ENCODE data around the gene GAS2L1.

GAS2L1 gene

DNA sequence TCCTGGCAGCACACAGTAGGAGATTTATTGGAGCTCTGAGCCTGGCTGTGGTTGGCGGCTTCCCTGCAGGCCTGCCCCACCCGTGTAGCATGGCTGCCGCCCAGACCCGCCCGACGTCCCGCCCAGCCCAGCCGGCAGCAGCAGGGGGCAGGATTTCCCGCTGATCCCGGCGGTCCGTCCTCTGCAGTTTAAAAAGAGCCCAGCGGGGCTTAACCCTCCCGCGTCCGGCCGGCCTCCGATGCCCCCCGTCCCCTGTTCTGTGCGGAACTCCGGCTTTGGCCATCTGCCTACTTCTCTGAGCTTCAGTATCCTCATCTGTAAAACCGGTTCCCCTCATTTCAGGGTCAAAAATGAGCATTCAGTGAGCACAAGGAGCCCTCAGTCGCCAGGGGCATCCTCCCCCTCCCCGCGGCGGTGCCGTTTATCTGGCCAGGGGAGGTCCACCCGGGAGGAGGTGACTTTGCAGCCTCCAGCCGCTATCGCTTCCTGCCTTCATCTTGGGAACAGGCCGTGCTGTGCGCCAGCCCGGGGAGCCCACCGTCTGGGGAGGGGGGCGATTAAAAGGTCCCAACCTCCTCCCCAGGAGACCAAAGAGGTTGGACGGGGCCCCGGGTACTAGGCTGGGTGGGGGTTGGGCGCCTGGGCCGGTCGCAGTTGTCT lies at the start of gene GAS2L1:
GAS2L1 (plus strand) TSS at position 476 of the 660 bp plus-strand sequence. CDS start 1,456 bp downstream, outside the sequence.
- DNase-seq: no peak

DNA sequence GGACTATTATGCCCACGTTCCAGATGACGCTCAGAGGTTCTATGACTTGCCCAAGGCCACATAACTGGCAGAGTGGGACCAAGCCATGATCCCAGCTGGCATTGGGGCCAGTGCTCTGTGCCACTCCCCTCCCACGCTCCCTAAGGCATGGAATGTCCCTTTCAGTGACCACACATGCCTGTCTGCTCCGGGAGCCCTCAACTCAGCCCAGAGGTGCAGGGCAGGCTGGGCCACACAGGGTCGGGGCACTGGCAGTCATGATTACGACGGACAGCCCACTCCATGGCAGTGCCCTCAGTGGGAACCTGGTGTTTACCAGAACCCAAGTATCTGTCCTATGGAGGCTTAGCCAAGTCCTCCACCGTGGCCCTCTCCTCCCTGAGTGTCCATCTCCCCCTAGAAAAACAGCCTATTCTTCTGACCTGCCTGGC lies 48.7 kb upstream of the GAS2L1 start:
- no peak for DNase-seq

DNA sequence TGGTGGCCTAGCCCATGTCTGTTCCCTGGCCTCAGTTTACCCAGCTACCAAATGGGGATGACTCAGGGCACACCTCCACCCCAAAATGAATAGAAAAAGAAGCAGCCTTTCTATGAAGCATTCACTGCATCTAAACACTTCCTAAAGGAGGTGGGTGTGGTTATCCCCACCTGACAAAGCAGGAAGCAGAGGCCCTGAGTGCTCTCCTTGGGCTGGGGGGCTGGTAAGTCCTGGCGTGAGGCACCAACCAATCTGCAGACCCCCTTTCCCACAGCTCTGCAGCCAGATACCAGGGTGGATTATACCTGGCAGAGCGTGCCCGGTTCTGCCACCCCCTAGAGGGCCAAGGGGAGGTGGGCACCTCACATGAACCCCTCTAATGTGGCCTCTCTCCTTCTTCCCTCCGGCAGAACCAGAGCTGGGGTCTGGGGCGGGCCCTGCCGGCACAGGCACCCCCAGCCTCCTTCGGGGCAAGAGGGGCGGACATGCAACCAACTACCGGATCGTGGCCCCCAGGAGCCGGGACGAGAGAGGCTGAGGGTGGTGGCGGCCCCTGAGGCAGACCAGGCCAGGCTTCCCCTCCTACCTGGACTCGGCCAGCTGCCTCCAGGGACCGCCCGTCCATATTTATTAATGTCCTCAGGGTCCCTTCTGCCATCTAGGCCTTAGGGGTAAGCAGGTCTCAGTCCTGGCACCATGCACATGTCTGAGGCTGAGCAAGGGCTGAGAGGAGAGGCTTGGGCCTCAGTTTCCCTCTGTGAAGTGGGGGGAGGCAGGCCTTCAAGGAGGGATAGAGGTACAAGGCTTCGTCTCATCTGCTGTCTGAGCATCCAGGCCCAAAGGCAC lies 47.8 kb upstream of the GAS2L1 start:
- no peak for DNase-seq

DNA sequence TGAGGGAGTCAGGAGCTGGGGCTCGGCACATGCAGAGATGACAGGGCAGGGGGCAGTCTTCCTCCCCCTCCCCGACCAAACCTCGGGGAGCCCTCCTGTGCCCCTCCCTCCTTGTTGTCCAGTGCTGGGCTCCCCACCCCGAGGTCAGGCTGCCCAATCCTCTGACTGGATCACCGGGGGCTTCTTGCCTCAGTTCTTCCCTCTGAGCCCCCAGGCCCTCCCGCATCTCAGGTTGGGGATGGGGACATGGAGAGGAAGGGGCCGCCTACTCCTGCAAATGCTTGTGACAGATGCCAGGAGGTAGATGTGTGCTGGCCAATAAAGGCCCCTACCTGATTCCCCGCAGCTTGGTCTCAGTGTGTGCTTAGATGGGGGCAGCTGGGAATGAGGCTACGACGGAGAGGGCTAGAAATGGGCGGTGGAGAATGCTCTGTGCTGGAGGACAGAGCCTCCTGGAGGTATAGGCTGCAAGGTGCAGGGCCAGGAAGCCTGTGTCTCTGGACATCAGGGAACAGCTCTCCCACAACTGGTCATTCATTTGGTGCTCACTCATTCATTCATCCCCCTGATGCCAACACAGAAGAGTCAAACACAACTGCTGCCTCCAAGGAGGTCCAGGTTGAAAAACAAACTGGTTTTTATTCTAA lies 47.1 kb upstream of the GAS2L1 start:
- no peak for DNase-seq

DNA sequence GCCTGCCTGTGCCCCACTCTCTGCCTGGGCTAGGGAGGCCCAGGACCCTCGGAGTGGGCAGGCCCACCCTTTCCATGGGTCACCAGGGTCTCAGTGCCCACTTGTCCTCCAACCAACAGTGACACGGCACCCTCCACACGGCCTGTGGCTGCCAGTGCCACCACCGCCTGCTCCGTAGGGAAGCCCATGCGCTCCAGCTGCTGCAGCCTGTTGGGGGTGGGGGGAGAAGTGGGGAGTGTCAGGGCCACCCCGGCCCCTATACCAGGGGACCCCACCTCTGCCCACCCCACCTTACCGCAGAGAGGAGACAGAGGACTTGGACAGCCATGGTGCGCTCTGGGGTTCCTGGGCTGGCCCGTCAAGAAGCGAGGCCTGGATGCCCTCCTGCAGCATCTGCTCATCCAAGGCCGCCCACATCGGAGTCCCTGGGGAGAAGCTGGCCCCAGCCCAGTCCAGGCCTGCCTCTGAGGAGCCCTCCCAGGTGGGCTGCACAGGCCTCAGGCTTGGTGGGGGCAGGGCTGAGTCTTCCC lies 46.4 kb upstream of the GAS2L1 start:
- no peak for DNase-seq

GRCh38 chr22:29260601-29261315 lies 45.7 kb upstream of the GAS2L1 start:
- no peak for DNase-seq

GRCh38 chr22:29263791-29264276 lies 42.6 kb upstream of the GAS2L1 start:
- DNase-seq: no peak

GRCh38 chr22:29265305-29265704 lies 41.1 kb upstream of the GAS2L1 start:
- DNase-seq: no peak

- DNase-seq: no peak
Observed at GRCh38 chr22:29265929-29266328, 40.5 kb upstream of the GAS2L1 start.

DNA sequence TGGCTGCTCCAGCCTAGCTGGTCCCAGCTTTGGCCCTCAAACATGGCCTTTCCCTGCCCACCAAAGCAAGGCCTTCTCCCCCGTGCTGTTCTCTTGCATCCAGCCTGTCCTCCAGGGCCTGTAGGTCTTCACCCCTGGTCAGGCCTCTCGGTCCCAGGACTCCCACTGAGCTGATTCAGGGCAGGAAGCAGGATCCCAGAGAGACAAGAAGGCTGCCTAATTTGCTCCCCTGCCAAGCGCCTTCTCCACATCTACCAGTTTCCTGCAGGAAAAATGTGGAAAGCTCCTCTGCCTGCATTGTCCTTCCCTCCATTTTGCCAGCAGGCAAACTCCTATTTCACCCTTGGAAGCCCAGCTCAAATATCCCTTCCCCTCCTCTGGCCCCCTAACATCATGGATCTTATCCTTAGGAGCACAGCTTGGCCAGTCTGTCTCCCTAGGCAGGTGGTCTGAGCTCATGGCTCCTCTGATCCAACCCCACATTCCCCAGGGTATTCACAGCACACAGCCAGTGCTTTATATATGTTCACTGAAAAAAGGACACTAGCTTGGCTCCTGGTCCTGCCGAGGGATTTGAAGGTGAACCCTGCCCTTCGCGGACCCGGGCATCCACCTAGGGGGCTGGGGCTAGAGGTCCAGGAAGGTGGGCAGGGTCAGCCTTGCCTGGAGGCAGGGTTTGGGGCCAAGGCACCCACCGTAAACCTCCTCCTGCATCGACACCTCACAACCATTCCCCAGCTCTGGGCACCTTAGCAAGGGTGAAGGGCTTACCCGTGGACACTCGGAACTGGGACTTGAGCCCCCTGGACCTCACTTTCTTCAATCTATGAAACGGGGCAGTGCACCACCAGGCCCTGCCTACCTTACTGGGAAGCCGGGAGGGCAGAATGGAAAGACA lies 39.6 kb upstream of the GAS2L1 start:
- DNase-seq: no peak

GRCh38 chr22:29267462-29267857 lies 39.0 kb upstream of the GAS2L1 start:
- no peak for DNase-seq

DNA sequence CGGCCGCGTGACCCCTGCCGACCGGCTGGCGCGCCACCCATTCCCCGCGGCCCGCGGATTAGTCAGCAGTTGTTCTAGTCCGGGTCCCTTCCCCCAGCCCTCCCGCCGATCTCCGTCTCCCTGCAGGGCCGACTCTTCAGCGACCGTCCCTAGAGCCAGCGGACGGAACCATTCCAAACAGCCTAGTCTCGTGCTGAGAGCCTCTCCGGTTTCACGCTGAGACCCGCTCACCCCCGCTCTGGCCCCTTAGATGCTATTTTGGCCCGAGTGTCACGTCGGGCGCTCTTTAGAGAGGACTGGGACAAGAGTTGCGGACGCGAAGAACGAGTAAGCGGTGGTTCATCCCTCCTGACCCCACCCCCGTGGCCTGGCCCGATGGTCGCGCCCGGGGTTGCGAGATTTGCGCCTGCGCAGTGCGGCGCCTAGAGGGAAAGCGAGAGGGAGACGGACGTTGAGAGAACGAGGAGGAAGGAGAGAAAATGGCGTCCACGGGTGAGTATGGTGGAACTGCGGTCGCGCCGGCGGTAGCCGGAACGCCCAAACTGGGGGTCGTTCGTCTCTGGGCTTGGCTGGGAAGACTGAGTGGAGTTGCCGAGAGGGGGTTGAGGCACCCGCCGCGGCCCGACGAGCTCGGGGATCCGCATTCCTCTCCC lies 38.5 kb upstream of the GAS2L1 start, which contains the start of the genes EWSR1 and RHBDD3:
EWSR1 (plus strand) TSS at position 411 of the 653 bp plus-strand sequence; CDS start at position 480, 69 bp downstream.
RHBDD3 (minus strand) TSS at position 124 of the 653 bp plus-strand sequence. CDS start 2,355 bp downstream, outside the sequence.
- peak; percentile 42 for DNase-seq

DNA sequence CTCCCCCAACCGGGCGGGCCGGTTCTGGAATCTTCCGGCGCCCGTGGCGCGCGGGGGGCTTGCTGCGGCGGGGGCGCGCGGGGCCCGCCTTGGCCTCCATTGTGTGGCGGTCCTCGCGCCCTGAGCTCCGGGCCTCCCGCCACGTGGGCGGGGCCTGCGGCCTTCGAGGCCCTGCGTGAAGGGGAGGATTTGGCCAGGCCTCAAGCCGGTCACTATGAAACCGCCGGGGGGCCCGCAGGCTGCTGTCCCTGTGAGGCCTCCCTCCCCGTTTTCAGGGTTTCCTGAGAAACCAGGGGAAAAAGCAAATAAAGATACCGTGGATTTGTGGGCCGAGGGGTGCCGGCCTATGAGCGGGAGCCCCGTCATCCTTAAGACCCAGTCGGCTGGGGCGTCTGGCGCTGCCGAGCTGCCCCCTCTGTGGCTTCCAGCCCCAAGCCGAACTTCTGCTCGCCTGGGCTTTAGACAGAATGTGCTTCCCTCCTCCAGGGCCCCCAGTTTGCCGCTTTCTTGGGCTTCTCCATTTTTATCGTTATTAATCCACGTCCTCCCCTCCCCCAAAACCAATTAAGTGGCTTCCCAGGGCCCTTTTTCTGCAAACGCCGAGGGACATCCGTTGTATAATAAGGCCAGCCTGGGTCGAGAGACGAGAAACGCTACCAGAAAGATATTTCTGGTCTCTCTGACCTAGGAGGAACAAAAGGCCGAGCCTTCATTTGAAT lies 37.8 kb upstream of the GAS2L1 start:
- DNase-seq: no peak

- DNase-seq: no peak
Observed at GRCh38 chr22:29269230-29269604, 37.2 kb upstream of the GAS2L1 start.

GRCh38 chr22:29269731-29270474 lies 36.5 kb upstream of the GAS2L1 start:
- no peak for DNase-seq

DNA sequence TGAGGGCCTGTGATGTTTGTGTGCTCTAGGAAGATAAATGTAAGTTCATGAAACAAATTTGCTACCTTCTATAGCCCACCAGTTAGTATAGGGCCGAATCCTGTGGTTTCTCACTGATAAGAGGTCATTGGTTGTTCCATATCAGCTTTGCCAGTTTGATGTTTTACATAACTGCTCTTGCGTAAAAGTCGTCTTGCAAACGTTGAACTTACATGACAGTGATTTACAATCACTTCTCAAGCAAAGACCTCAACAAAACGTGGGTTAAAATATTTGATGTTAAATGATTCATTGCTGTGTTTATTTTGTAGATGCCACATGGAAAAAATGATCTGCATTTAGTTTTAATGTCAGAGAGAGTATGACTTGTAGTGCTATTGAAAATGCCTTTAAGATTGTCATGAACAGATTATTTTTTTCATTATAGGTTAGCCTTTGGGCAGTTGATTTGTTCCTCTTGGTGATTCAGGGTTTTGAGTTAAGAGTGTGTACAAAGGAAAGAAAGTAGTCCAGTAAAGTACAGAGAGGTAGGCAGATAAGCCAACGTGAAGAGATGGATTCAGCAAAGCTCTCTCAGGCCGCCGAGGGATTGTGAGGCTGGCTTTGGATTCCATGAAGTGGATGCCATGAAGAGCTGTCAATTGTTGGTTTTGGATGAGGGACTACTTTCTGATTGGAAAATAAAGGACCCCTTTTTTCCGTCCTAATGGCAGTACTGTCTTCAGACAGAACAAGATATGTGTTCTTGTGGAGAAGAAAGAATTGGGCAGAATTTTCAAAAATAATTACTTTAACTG lies 35.8 kb upstream of the GAS2L1 start:
- no peak for DNase-seq

DNA sequence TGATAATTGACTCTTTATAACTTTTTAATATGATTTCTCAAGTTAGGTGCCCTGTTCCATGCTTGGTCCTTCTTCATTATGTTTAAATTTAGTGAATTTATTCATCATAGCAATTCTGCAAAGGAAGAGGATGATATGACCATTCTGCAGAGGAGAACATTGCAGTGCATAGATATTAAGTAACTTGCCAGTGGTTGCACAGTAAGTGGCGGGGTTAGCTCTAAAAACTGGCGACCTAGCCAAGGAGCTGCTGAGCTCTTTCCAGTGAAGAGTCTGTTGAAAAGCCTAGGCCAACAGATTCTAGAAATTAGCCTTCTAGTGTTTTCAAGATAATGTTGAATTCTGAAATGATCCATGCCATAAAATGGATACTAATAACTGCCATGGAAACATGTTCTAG lies 33.8 kb upstream of the GAS2L1 start:
- DNase-seq: no peak

DNA sequence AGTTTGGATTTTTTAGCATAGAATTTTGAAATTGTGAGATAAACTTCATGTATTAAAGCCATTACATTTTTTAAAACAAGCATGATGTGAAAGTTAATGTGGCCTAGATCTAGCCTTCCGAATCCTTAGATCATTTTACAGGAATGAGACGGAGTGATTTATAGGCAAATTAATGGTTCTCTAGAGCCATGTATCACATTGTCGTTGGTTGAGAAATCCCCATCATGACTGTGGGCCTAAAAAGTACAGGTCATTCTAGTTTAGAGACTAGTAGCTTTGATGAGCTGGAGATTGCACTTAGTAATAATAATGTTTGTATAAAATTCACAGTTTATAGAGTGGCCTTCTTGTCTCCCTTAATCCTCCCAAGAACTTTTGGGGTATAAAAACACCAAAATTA lies 31.3 kb upstream of the GAS2L1 start:
- no peak for DNase-seq
